SK-N-SH treated with all-trans-retinoic acid at 6 μM for 48 hours (cell line): ENCODE results near the gene NLRP1.

Experiments
- ATAC-seq: fragments of 200-7000 bp; cut with Tn5 transposase; 3 replicates; pipeline ENCODE4 v1.9.1; 2020; ENCODE audit warnings: mild to moderate bottlenecking, moderate library complexity
- ARNTL ChIP-seq: fragments of 450-650 bp; formaldehyde crosslinking; IDR thresholded peaks from 2 replicates; pipeline ENCODE4 v1.5.0; 2020; ENCODE audit warnings: low read depth, mild to moderate bottlenecking, moderate library complexity, borderline replicate concordance
- BACH2 ChIP-seq: fragments of 250-450 bp; sonication (Bioruptor Pico); IDR thresholded peaks from 2 replicates; pipeline ENCODE4 v1.9.0; 2021; ENCODE audit warnings: mild to moderate bottlenecking, borderline replicate concordance
- CREB5 ChIP-seq: fragments of 250-450 bp; sonication (Bioruptor Pico); IDR thresholded peaks from 2 replicates; pipeline ENCODE4 v1.5.1; 2020; ENCODE audit warnings: low read depth, mild to moderate bottlenecking, moderate library complexity
- CSDC2 ChIP-seq: fragments of 250-450 bp; sonication (Bioruptor Pico); IDR thresholded peaks from 2 replicates; pipeline ENCODE4 v1.5.0; 2020; ENCODE audit warnings: mild to moderate bottlenecking, moderate library complexity
- CSRNP3 ChIP-seq: fragments of 250-450 bp; sonication (Bioruptor Pico); IDR thresholded peaks from 2 replicates; pipeline ENCODE4 v1.5.1; 2021; ENCODE audit warnings: mild to moderate bottlenecking, moderate library complexity
- ESRRG ChIP-seq: fragments of 250-450 bp; sonication (Bioruptor Pico); IDR thresholded peaks from 2 replicates; pipeline ENCODE4 v1.6.1; 2021; ENCODE audit warnings: mild to moderate bottlenecking
- GLIS3 ChIP-seq: fragments of 250-450 bp; sonication (Bioruptor Pico); IDR thresholded peaks from 2 replicates; pipeline ENCODE4 v1.5.0; 2020; ENCODE audit warnings: mild to moderate bottlenecking, moderate library complexity
- ISL1 ChIP-seq: fragments of 250-450 bp; sonication (Bioruptor Pico); IDR thresholded peaks from 2 replicates; pipeline ENCODE4 v2.1.2; 2022; ENCODE audit warnings: mild to moderate bottlenecking, moderate library complexity
- OSR1 ChIP-seq: fragments of 250-450 bp; sonication (Bioruptor Pico); IDR thresholded peaks from 2 replicates; pipeline ENCODE4 v1.8.0; 2022; ENCODE audit warnings: moderate library complexity, mild to moderate bottlenecking, inconsistent platforms
- PATZ1 ChIP-seq: fragments of 250-450 bp; sonication (Bioruptor Pico); IDR thresholded peaks from 2 replicates; pipeline ENCODE4 v1.8.0; 2020; ENCODE audit warnings: mild to moderate bottlenecking, moderate library complexity, borderline replicate concordance
- POU6F1 ChIP-seq: fragments of 250-450 bp; sonication (Bioruptor Pico); IDR thresholded peaks from 2 replicates; pipeline ENCODE4 v1.8.0; 2021; ENCODE audit warnings: low read depth, mild to moderate bottlenecking, moderate library complexity, borderline replicate concordance
- RARB ChIP-seq: fragments of 250-450 bp; sonication (Bioruptor Pico); IDR thresholded peaks from 2 replicates; pipeline ENCODE4 v1.8.0; 2021; ENCODE audit warnings: mild to moderate bottlenecking, moderate library complexity
- SNAI2 ChIP-seq: fragments of 250-450 bp; sonication (Bioruptor Pico); IDR thresholded peaks from 2 replicates; pipeline ENCODE4 v1.5.0; 2020; ENCODE audit warnings: mild to moderate bottlenecking, moderate library complexity
- TCF4 ChIP-seq: fragments of 250-450 bp; sonication (Bioruptor Pico); IDR thresholded peaks from 2 replicates; pipeline ENCODE4 v1.8.0; 2021; ENCODE audit warnings: mild to moderate bottlenecking, moderate library complexity, borderline replicate concordance
- TSHZ2 ChIP-seq: fragments of 250-450 bp; sonication (Bioruptor Pico); IDR thresholded peaks from 2 replicates; pipeline ENCODE4 v1.5.0; 2020; ENCODE audit warnings: mild to moderate bottlenecking, moderate library complexity
- ZC3H10 ChIP-seq: fragments of 250-450 bp; sonication (Bioruptor Pico); IDR thresholded peaks from 2 replicates; pipeline ENCODE4 v1.5.1; 2021; ENCODE audit warnings: mild to moderate bottlenecking, moderate library complexity
- ZFP3 ChIP-seq: fragments of 250-450 bp; sonication (Bioruptor Pico); IDR thresholded peaks from 2 replicates; pipeline ENCODE4 v1.5.0; 2020; ENCODE audit warnings: mild to moderate bottlenecking, moderate library complexity
- ZFP30 ChIP-seq: fragments of 450-650 bp; formaldehyde crosslinking; IDR thresholded peaks from 2 replicates; pipeline ENCODE4 v1.5.0; 2022; ENCODE audit warnings: mild to moderate bottlenecking, moderate library complexity
- ZNF565 ChIP-seq: fragments of 450-650 bp; formaldehyde crosslinking; conservative IDR thresholded peaks from 2 replicates; pipeline ENCODE4 v1.5.0; 2020; ENCODE audit warnings: low read depth, mild to moderate bottlenecking, moderate library complexity
- ZNF70 ChIP-seq: fragments of 450-650 bp; formaldehyde crosslinking; IDR thresholded peaks from 2 replicates; pipeline ENCODE4 v1.5.0; 2020; ENCODE audit warnings: mild to moderate bottlenecking, moderate library complexity

Gene NLRP1

GRCh38 chr17:5492970-5493369 is 91.3 kb downstream of the NLRP1 start:
- no peak for ATAC-seq
- TF ChIP-seq PATZ1 (CRISPR knock-in tag) (no peak), ZFP3 (CRISPR knock-in tag) (no peak)

- no peak for TF ChIP-seq ZNF565
- no peak for TF ChIP-seq RARB (CRISPR knock-in tag)
- TF ChIP-seq OSR1 (CRISPR knock-in tag): no peak
- TF ChIP-seq ISL1 (CRISPR knock-in tag): no peak
- TF ChIP-seq PATZ1 (CRISPR knock-in tag): no peak
- no peak for TF ChIP-seq ZNF70 (CRISPR knock-in tag)
- no peak for TF ChIP-seq ZFP3 (CRISPR knock-in tag)
- no peak for TF ChIP-seq BACH2 (CRISPR knock-in tag)
- no peak for TF ChIP-seq ZFP30
- no peak for TF ChIP-seq ZC3H10 (CRISPR knock-in tag)
- TF ChIP-seq TCF4 (CRISPR knock-in tag): no peak
- no peak for TF ChIP-seq ARNTL (CRISPR knock-in tag)
- no peak for TF ChIP-seq CSRNP3 (CRISPR knock-in tag)
- TF ChIP-seq CREB5 (CRISPR knock-in tag): no peak
- TF ChIP-seq POU6F1: no peak
- no peak for TF ChIP-seq ESRRG (CRISPR knock-in tag)
- no peak for TF ChIP-seq TSHZ2 (CRISPR knock-in tag)
- TF ChIP-seq SNAI2 (CRISPR knock-in tag): no peak
- ATAC-seq: no peak
These were observed 95.6 kb downstream of the NLRP1 start for GRCh38 chr17:5488752-5489151.

GRCh38 chr17:5486206-5487124 is 97.8 kb downstream of the NLRP1 start, which contains the start of gene MIS12:
Gene MIS12 (plus strand): TSS chr17:5486566. CDS start chr17:5488863, 2,297 bp downstream.
- TF ChIP-seq GLIS3 (0 out of 2 replicates have a peak, but pooled peaks have one; percentile 49), TSHZ2 (CRISPR knock-in tag) (0 out of 2 replicates have a peak, but pooled peaks have one; percentile 13), CSDC2 (no peak), ZFP3 (CRISPR knock-in tag) (peak; percentile 68; the same call in 1 of the 2 replicates)
- peak; percentile 97 for ATAC-seq
